Adrenal gland (tissue), 5 donors: ENCODE results near the gene NSL1.

Source experiments
- CTCF ChIP-seq, 6 experiments: fragments of 450-650 bp in 4 of 6; fragments of 200-600 bp in 2 of 6; sonication (generic) in 1 of 6; IDR thresholded peaks; 1 replicate in 5 of 6; 2 replicates in 1 of 6; pipeline versions ENCODE4 v1.5.1 to v1.8.0; 2016 to 2021; ENCODE audit warnings: antibody characterized with exemption in 6 of 6, mild to moderate bottlenecking in 2 of 6, moderate library complexity in 1 of 6
- POLR2A ChIP-seq, 2 donors: fragments of 450-650 bp; IDR thresholded peaks; one replicate each; pipeline ENCODE4 v1.6.1; 2017; ENCODE audit warnings: antibody characterized with exemption in 2 of 2, mild to moderate bottlenecking in 2 of 2, moderate library complexity in 1 of 2
- donor health status: DM: no; HTN: no; CAD: no.

GRCh38 chr1:212727386-212728181, 64.0 kb downstream of the NSL1 start:
- TF ChIP-seq CTCF (IDR thresholded peaks at IDR 0.05) (no peak), POLR2A (IDR thresholded peaks at IDR 0.05) (no peak)
